ENCODE data around the gene TMEM168.
A peak's percentile ranks its signal among the peaks of the same experiment; 100 is the strongest.
"Not testable (repeated sequence)": the region's sequence is repeated elsewhere in the genome, so short reads cannot be mapped to it uniquely, and the experiment has no call there.

TMEM168 gene, protein sequence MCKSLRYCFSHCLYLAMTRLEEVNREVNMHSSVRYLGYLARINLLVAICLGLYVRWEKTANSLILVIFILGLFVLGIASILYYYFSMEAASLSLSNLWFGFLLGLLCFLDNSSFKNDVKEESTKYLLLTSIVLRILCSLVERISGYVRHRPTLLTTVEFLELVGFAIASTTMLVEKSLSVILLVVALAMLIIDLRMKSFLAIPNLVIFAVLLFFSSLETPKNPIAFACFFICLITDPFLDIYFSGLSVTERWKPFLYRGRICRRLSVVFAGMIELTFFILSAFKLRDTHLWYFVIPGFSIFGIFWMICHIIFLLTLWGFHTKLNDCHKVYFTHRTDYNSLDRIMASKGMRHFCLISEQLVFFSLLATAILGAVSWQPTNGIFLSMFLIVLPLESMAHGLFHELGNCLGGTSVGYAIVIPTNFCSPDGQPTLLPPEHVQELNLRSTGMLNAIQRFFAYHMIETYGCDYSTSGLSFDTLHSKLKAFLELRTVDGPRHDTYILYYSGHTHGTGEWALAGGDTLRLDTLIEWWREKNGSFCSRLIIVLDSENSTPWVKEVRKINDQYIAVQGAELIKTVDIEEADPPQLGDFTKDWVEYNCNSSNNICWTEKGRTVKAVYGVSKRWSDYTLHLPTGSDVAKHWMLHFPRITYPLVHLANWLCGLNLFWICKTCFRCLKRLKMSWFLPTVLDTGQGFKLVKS

DNA sequence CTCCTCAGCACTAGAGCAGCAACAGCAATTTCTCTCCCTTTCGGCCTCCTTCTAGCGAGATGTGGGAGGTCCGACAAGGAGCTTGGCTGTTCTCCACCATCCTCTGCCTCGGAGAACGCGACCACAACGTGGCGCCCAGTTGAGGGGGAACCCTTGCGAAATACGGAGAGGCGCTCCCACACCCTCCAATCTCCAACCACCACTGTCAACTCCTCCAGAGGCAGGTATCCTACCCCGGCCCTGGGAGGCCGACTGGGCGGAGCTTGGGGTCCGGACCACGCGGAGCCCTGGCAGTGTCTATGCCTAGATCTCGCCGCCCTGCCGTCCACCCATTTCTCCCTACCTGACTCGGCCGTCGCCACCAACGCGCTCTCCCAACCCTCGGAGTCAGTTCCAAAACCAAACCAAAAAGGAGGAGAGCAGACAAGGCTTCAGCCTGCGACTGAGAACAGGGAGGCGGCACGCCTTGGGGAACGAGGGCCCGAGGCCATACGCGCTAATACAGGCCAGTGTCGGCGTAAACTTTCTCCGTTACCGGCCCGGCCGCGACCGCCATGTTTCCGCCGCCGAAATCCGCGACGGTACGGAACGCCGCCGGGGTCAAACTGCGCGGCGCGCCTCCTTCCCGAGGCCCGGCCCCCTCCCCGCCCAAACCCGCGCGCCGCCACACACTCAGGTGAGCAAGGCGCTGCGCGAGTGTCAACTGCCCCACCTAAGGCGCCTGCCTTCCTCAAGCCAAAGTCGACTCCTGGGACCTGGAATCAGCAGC lies at the start of gene TMEM168:
TSS of gene TMEM168 (minus strand) at position 577 of the 769 bp plus-strand sequence. CDS start 5,568 bp downstream, outside the sequence.
- peak; percentile 72 for DNase-seq (ENCODE audit: low spot score)

DNA sequence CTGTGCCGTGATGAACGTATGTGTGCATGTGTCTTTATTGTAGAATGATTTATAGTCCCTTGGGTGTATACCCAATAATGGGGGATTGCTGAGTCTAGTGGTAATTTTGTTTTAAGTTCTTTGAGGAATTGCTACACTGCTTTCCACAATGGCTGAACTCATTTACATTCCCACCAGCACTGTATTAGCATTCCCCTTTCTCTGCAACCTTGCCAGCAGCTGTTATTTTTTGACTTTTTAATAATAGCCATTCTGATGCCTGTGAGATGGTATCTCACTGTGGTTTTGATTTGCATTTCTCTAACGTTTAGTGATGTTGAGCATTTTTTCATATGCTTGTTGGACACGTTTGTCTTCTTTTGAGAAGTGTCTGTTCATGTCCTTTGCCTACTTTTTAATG lies 45.7 kb upstream of the TMEM168 start:
- DNase-seq (ENCODE audit: low spot score) = not testable (repeated sequence)

DNA sequence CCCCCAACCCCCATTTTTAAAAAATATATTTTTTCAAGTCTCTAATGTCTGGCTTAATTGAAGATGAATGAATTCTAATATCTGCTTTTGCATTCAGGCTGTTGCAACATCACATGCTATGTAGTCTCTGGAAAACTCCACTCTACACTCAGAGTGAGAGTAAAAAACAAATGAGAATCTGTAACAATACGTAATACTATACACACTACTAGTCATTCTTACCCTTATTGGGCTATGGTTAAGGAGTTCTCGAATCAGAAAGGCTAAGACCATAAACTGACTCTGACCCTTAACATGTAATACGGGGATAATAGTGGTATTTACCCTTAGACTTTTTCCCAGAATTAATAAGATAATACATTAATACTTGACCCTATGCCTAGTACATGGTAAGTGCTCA lies 42.9 kb upstream of the TMEM168 start:
- DNase-seq (ENCODE audit: low spot score) = no peak

DNA sequence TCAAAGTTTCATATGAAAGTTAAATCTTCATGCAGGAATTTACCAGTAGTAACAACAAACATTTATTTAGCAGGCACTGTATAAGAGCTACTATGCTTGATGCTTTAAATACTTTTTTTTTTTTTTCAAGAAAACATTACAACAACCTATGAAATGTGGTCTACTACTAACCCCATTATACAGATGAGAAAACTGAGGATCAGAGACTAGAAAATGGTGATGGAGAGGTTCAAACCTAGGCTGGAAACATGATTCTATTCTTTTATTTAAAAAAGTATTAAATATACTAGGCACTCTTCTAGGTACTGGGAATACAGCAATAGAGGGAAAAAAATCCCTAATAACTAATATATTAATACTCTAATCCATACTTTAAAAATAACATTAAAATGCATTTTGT lies 40.6 kb upstream of the TMEM168 start:
- DNase-seq (ENCODE audit: low spot score) = no peak

DNA sequence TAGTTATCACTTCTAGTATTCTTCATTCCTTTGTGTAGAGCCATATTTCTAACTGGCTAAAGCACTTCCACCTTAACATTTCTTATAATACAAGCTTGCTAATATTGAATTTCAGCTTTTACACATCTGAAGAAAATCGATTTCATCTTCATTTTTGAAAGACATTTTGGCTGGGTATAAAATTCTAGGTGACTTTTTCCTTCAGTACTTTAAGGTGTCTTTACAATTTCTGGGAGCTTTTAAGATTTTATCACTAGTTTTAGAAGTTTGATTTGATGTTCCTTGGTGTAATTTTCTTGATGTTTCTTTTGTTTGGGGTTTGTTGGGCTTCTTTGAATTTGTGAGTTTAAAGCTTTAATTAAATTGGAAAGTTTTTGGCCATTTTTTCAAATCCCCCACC lies 38.5 kb upstream of the TMEM168 start:
- no peak for DNase-seq (ENCODE audit: low spot score)

DNA sequence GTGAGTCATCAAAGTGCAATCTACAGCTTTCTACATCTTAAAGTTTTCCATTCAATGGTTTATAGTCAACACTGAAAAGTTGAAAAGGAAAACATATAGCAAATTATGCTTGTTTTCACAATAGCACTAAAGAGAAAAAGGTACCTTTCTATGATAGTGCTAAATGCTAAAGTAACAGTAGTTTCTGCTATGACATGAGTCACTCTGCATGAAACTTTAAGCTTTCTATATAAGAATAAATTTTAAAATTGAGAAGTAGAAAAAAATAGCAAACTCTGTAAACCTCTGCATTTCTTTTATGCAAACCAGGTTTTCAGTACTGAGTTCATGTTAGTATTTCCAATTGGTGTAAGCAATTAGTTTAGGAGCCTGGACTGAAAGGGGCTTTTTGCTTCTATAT lies 31.2 kb upstream of the TMEM168 start:
- no peak for DNase-seq (ENCODE audit: low spot score)

DNA sequence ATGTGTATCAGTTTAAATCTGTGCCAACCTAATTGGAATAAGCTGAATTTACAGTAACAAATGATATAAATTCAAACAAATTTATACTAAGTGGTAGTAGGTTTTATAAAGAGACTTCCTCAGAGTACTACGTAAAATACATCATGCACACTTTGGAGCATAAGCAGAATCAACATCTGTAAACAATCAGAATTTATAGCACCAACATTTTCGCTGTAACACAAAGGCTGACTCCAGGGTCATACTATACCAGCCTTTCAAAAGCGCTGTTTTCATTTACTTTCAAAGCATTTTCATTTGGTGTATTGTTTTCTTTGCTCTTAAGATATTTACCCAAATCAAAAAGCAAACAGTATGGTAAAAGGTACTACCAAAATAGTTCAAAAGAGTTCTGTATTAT lies 29.3 kb upstream of the TMEM168 start:
- DNase-seq (ENCODE audit: low spot score) = no peak

DNA sequence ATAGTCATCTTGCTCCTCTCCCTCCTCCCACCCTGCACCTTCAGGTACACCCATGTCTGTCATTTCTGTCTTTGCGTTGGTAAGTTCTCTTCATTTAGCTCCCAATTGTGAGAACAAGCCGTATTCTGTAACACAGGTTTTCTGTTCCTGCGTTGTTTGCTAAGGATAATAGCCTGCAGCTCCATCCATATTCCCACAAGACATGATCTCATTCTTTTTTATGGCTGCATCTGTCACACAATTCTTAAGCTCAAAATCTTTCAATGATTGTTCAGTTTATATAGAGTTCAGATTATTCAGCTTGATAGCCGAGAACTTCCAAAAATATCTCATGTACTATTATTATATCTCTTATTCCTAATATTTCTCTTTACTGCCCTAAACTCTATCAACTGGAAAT lies 16.0 kb upstream of the TMEM168 start:
- DNase-seq (ENCODE audit: low spot score) = no peak

DNA sequence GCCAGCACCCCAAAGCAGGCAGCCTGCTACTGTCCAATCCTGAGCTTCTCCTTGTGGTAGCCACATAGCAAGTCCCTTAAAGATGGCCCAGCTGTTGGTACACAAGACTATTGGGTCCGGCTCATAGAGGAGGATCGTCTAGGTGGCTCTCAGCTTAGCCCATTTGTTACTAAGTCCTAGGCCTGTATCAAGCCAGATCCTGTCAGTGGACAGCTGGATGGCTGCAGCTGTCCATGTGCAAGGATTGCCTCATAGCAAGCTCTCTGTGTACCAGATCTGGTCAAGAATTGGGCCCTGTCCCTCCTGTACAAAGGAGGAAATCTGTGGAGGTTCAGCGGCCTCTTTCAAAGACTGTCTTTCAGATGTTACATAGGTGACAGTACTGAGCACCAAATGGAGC lies 12.2 kb upstream of the TMEM168 start:
- no peak for DNase-seq (ENCODE audit: low spot score)

DNA sequence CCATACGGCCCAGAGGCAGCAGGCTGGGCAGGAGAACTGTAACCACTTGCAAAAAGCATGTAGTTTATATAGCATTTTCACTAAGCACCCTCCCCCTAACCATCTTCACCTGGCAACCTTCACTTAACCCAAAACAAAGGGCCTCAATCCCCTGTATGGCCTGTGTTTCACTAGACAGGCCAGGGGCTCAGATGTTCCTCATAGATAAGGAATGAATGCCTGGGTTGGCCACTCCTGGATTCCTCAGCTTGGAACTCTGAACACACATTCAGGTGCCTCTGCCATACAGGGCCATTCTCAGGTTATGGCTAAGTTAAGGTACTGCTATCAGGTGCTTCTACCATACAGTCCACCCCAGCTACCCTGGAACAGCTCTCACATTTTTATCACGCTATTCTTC lies 10.3 kb upstream of the TMEM168 start:
- no peak for DNase-seq (ENCODE audit: low spot score)

DNA sequence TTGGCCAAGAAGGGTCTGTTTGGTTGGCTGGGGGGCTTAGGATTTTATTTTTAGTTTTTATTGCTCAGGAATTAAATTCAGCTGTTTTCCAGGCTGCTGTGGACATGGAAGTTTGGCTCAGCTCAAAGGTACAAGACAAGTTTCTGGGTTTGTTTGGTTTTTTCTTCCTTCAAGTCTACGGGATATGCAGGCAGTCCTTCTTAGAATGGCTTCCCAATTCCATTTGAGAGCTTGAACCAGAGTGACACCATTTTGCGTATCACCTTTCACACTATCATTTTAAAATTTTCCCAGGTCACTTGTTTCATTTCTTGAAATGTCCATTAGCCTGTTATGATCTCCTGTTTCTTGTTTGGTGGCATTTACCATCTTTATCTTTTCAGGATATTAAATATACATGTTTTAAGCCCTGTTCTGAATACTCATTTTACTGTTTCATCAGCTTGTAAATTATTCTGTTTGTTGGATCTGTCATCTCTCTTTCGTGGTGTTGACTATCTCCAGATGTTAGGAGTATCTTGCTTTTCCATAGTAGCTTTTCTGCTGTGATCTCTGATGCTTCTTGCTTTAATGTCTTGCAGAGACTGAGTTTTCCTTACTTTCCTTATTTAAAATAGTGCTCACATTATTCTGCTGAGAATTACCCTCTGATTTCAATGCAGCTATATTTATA lies 9.4 kb upstream of the TMEM168 start:
- no peak for DNase-seq (ENCODE audit: low spot score)

DNA sequence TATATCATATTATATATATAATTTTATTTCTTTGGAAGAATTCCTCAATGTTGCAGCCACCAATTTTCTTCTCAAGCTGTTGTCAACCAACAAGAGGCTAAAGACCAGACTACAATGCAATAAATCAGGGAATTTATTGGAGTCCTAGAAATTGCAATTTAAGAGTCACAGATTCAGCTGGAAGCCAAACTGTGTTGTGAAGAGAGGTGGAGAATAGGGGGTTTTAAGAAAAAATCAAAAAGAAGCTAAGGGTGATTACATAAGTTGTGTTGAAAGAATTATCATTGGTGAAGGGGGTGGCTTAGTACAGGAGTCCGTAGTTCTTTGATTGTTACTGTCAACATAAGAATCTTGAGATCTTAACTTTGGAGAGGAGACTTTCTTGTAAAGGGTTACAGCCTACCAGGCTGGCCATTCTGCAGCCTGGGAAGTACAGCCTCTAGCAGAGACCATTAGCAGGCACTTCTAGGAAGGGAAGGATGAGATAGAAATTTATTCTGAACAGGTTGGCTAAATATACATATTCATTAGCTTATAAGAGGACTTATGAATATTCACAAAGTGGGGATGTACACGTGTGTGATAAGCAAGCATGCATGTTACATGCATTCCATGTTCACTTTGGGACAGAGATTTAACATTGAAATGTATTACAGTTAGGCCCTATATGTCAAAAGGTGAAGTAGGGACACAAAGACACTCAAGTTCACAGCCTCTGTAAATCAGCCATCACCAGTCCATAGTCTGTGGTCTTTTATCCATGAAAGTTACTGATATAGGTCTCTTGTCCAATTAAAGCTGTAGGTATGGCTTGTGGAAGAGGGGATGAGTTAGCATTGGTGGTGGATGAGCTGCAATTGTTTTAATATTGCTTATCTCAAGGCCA lies 8.3 kb upstream of the TMEM168 start:
- no peak for DNase-seq (ENCODE audit: low spot score)

DNA sequence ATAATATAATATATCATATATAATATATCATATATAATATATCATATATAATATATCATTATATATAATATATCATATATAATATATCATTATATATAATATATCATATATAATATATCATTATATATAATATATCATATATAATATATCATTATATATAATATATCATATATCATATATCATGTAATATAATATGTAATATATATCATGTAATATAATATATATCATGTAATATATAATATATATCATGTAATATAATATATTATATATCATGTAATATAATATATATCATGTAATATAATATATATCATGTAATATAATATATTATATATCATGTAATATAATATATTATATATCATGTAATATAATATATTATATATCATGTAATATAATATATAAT lies 6.4 kb upstream of the TMEM168 start:
- DNase-seq (ENCODE audit: low spot score) = not testable (repeated sequence)

DNA sequence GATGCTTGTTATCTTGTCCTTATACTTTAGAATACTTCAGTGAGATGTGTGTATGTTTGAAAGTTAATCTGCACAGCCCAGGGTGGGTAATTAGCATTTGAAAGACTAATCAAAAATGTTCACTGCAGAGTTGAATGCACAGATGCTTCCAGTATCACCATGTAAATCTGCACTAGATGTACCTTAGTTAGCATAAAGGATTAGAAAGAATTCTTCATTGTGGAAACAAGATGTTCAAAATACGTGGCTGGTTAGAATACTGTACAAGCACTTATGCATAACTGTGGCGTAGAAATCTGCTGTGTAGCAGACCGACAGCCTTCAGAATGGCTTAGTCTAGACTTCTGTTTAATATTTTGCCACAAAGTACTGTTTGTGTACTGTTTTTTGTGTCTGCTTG lies 2.2 kb upstream of the TMEM168 start:
- no peak for DNase-seq (ENCODE audit: low spot score)

DNA sequence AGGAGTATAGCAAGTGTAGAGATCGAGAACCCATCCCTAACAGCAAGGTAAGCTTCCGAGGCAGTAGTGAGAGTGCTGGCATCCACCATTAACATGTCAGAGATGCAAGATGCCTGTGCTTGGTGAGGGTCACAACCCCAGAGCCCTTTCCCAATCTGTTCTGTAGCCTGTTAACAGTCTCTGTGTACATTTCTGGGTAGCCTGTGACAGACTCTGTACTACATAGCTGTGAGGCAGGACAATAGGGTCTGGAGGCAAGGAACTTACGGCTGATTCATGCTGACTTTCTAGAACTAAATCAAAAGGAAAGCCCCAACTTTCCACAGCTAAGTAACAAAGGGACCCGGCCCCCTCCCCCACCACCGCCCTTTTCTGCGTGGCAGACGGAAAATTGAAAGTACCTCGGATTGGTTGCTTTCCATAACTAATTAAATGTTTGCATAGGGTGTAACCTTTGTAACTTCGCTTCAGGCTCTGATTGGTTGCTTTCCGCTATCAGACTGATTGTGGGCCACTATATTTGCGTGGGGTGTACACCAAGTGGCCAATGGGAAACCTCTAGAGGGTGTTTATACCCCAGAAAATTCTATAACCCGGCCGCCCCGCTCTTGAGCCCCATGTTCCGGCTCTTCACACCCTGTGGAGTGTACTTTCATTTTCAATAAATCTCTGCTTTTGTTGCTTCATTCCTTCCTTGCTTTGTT lies 1.4 kb upstream of the TMEM168 start:
- DNase-seq (ENCODE audit: low spot score) = no peak

DNA sequence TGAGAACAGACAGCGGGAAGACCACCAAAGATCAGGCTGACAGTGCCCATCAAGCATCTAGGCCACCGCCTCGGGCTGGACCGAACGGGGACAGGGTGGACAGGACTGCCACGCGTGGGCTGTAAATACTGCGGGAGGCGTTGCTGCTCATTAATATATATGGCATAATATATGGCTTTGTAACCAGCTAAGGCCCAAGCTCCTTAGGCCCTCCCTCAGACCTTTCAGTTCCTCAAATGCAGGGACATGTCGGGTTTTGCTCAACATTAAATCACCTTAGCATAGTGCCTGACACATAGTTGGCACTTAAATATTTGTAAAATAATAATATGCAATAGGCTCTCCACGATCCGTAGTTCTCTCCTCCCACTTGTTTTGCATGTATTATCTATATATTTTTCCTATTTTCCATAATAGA lies 402 bp upstream of the TMEM168 start:
- no peak for DNase-seq (ENCODE audit: low spot score)

DNA sequence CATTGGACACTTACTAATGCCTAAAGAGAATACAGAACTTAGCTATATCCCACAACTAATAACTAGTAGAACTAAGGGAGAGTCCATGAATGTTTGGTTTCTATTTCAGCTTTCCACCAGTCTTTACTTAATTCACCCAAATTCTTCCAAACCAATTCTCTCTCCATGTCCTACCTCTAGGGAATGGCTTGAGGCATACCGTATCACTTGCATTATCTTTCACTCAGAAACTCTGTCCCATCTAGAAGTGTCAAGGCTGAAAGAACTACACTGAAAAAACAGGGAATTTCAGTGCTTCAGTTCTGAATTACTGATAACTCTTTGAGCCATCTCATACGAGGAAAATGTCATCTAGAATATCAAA lies 758 bp downstream of the TMEM168 start:
- DNase-seq (ENCODE audit: low spot score) = no peak

DNA sequence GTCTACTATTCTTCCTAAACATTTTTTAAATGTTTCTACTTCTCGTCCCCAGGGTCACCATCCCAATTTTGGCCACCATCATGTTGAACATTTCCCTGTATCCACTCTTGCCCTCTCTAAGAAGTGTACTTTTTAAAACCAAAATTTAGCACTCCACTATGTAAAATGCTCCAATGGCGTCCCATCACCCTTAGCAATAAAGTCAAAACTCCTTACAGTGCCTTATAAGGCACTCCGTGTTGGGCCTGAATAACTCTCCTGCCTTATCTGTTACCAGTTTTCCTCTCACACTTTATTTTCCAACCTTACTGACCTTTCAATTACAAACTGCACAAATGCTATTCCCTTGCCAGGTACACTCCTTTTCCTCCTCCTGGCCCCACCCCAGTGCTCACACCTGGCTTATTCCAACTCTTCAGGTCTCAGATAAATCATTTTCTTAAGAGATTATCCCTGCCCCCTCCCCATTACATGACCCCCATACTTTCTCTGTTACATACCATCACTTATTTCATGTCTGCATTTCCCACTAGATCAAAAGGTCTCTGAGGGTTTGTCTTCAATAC lies 1.3 kb downstream of the TMEM168 start:
- DNase-seq (ENCODE audit: low spot score) = no peak

DNA sequence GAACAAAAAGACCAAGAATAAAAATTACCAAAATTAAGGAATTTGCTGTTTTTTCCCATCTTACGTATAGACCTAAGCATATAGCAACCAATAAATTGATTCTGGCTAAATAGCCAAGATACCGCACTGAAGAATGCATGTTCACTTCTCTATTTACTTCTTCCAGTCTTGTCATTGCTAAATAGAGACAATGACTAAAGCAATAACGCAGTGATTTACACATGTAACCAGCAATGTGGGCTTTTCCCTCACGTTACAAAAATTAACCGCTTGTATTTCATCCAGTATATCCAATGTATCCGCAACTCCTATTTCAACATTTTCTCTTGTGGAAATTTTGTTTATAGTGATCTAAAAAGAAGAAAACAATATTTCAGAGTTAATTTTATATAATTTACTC lies 5.6 kb downstream of the TMEM168 start:
- DNase-seq (ENCODE audit: low spot score) = no peak

DNA sequence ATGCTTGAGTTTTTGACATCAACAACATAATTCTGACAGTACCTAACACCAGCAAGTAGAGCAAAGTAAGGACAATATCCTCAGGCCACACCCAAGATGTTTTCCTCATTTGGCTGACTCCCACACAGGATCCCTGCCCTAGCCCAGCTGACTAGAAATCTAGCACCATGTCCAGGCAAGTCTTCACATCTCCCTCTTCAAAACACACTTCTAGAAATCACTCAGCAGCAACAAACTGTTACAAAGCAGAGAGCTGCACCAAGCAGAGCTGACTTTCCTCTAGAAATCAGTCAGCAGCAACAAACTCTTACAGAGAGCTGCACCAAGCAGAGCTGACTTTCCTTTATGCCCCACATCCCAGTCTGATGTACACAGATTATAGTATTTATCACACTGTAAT lies 7.7 kb downstream of the TMEM168 start:
- no peak for DNase-seq (ENCODE audit: low spot score)
